ENCODE measurements around the gene SYTL3. TPM values are rescaled to one million over a fixed set of nuclear protein-coding genes. Genes with fewer than 3 reads are reported as not detected.

SYTL3 gene
- total and polyA plus RNA-seq, 7 donors: 1.7 to 17.3 (median 4.1) TPM

GRCh38 chr6:158754738-158755137 lies 104.9 kb downstream of the SYTL3 start:
- no peak for TF ChIP-seq CTCF (IDR thresholded peaks at IDR 0.05)
- no peak overlapping the region for H3K27ac ChIP-seq
- ATAC-seq (no peak), DNase-seq (no peak)
- WGBS, 3 donors: 92 to 93% (median 92%) methylated on average over 11 of the region's 11 CpGs
- H3K36me3 ChIP-seq (ENCODE audit: insufficient read depth in 1 of 2, low read depth in 1 of 2): peaks cover 0 to 39% of the 10 kb centered on the region in 2 donors
- intact Hi-C loops (cut with DNase I): no loop called here
- H3K4me3 ChIP-seq: no peak overlapping the region
- no peaks in the 10 kb centered on the region for H3K4me1 ChIP-seq
- no peaks in the 10 kb centered on the region for H3K27me3 ChIP-seq (ENCODE audit: insufficient read depth in 3 of 3, low read length in 2 of 3)
- no peaks in the 10 kb centered on the region for H3K9me3 ChIP-seq

GRCh38 chr6:158755636-158756035 lies 105.8 kb downstream of the SYTL3 start:
- Histone ChIP-seq H3K4me1 (no peaks in the 10 kb centered on the region), H3K9me3 (no peaks in the 10 kb centered on the region), H3K4me3 (no peak overlapping the region), H3K36me3 (ENCODE audit: insufficient read depth in 1 of 2, low read depth in 1 of 2) (peaks cover 0 to 42% of the 10 kb centered on the region in 2 donors), H3K27ac (no peak overlapping the region), H3K27me3 (ENCODE audit: insufficient read depth in 3 of 3, low read length in 2 of 3) (no peaks in the 10 kb centered on the region)
- TF ChIP-seq CTCF (IDR thresholded peaks at IDR 0.05): no peak
- no peak for ATAC-seq
- 96 to 97% (median 96%) methylated on average over 13 of the region's 13 CpGs for WGBS, 3 donors
- intact Hi-C loops (cut with DNase I): no loop called here
- DNase-seq: no peak

- Histone ChIP-seq H3K4me3 (no peak overlapping the region), H3K27ac (no peak overlapping the region), H3K9me3 (no peaks in the 10 kb centered on the region), H3K27me3 (ENCODE audit: insufficient read depth in 3 of 3, low read length in 2 of 3) (no peaks in the 10 kb centered on the region), H3K36me3 (ENCODE audit: insufficient read depth in 1 of 2, low read depth in 1 of 2) (peaks cover 0 to 40% of the 10 kb centered on the region in 2 donors), H3K4me1 (no peaks in the 10 kb centered on the region)
- DNase-seq (no peak), ATAC-seq (no peak)
- WGBS, 3 donors: 77 to 86% (median 79%) methylated on average over 9 of the region's 9 CpGs
- no peak for TF ChIP-seq CTCF (IDR thresholded peaks at IDR 0.05)
- intact Hi-C loops (cut with DNase I): no loop called here
Measured at GRCh38 chr6:158756126-158756525, 106.3 kb downstream of the SYTL3 start.

- no peaks in the 10 kb centered on the region for H3K27me3 ChIP-seq (ENCODE audit: insufficient read depth in 3 of 3, low read length in 2 of 3)
- ATAC-seq (no peak), DNase-seq (no peak)
- WGBS, 3 donors: 86 to 89% (median 88%) methylated on average over 24 to 25 of the region's 25 CpGs
- peaks cover 0 to 37% of the 10 kb centered on the region in 2 donors for H3K36me3 ChIP-seq (ENCODE audit: insufficient read depth in 1 of 2, low read depth in 1 of 2)
- H3K27ac ChIP-seq: no peak overlapping the region
- no peaks in the 10 kb centered on the region for H3K9me3 ChIP-seq
- no peak overlapping the region for H3K4me3 ChIP-seq
- no peak for TF ChIP-seq CTCF (IDR thresholded peaks at IDR 0.05)
- no peaks in the 10 kb centered on the region for H3K4me1 ChIP-seq
- intact Hi-C loops (cut with DNase I): no loop called here
Measured at GRCh38 chr6:158756977-158757752, 107.3 kb downstream of the SYTL3 start.

- WGBS, 3 donors: 84 to 88% (median 85%) methylated on average over 9 of the region's 9 CpGs
- no peak for TF ChIP-seq CTCF (IDR thresholded peaks at IDR 0.05)
- DNase-seq (no peak), ATAC-seq (no peak)
- no peaks in the 10 kb centered on the region for H3K9me3 ChIP-seq
- intact Hi-C loops (cut with DNase I): no loop called here
- H3K4me1 ChIP-seq: no peaks in the 10 kb centered on the region
- H3K4me3 ChIP-seq: no peak overlapping the region
- no peaks in the 10 kb centered on the region for H3K27me3 ChIP-seq (ENCODE audit: insufficient read depth in 3 of 3, low read length in 2 of 3)
- no peak overlapping the region for H3K27ac ChIP-seq
- H3K36me3 ChIP-seq (ENCODE audit: insufficient read depth in 1 of 2, low read depth in 1 of 2): peaks cover 0 to 39% of the 10 kb centered on the region in 2 donors
Measured at GRCh38 chr6:158757753-158758090, 107.9 kb downstream of the SYTL3 start.

Data from psoas muscle (tissue), 8 donors.